ENCODE measurements around the gene CMTM4.

GRCh38 chr16:66681676-66682075, 14.9 kb downstream of the CMTM4 start:
- TF ChIP-seq CTCF (IDR thresholded peaks at IDR 0.05) (no peak), POLR2A (IDR thresholded peaks at IDR 0.05) (no peak)

Data from esophagus squamous epithelium (tissue), 4 donors.